SJCRH30 (cell line): ENCODE data around the gene FUT8. TPM values are rescaled to one million over a fixed set of nuclear protein-coding genes. Genes with fewer than 3 reads are reported as not detected.

ENCODE experiments used
- DNase-seq, 2 experiments: peaks; one replicate each; pipeline ENCODE4 v3.0.0-alpha.2; 2015 to 2020
- H3K27ac ChIP-seq: fragments of 250-450 bp; sonication (Bioruptor Pico); 2 replicates; pipeline ENCODE4 v1.5.1; 2020; ENCODE audit warnings: mild to moderate bottlenecking, moderate library complexity
- H3K27me3 ChIP-seq: fragments of 250-450 bp; sonication (Bioruptor Pico); 2 replicates; pipeline ENCODE4 v1.5.1; 2020; ENCODE audit warnings: mild to moderate bottlenecking, moderate library complexity
- H3K36me3 ChIP-seq: fragments of 250-450 bp; sonication (Bioruptor Pico); 2 replicates; pipeline ENCODE4 v1.5.1; 2020; ENCODE audit warnings: mild to moderate bottlenecking, moderate library complexity
- H3K4me1 ChIP-seq: fragments of 250-450 bp; sonication (Bioruptor Pico); 2 replicates; pipeline ENCODE4 v1.5.1; 2020; ENCODE audit warnings: mild to moderate bottlenecking, moderate library complexity
- H3K4me3 ChIP-seq: fragments of 250-450 bp; sonication (Bioruptor Pico); 2 replicates; pipeline ENCODE4 v1.5.1; 2020; ENCODE audit warnings: mild to moderate bottlenecking, moderate library complexity
- H3K9me3 ChIP-seq: fragments of 250-450 bp; sonication (Bioruptor Pico); replicated peaks from 2 replicates; pipeline ENCODE4 v1.5.1; 2020; ENCODE audit warnings: mild to moderate bottlenecking, moderate library complexity
- total RNA-seq: library from RNA; depleted of rRNA; stranded (reverse); fragments of >200 nt; shearing (Covaris generic); gene quantifications from 2 replicates; pipeline ENCODE4 v1.2.3, GENCODE V29; 2014

The FUT8 gene
- total RNA-seq, 1 experiment from 2014 or later, result 11.0 TPM

- H3K36me3 ChIP-seq, result no peaks in the 10 kb centered on the region
- no peaks in the 10 kb centered on the region for H3K27me3 ChIP-seq
- H3K27ac ChIP-seq, result no peak overlapping the region
- H3K4me1 ChIP-seq, result no peaks in the 10 kb centered on the region
- no peak overlapping the region for H3K4me3 ChIP-seq
- DNase-seq, result no peak
- no peaks in the 10 kb centered on the region for H3K9me3 ChIP-seq
These were observed 16.2 kb downstream of the FUT8 start for GRCh38 chr14:65428691-65429090.

DNA sequence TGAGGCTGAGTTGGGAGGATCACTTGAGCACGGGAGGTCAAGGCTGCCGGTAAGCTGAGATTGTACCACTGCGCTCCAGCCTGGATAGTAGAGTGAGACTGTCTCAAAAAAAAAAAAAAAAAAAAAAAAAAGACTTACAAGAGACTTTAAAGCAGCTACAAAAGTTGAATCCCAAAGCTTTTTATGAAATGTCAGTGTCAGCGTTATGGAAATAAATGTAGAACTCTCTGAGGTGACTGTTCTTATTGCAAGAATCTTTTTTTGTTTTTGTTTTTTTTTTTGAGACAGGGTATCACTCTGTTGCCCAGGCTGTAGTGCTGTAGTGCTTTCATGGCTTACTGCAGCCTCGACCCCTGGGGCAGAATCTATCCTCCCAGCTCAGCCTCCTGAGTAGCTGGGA, 17.2 kb downstream of the FUT8 start:
- no peaks in the 10 kb centered on the region for H3K9me3 ChIP-seq
- H3K27ac ChIP-seq, result no peak overlapping the region
- H3K36me3 ChIP-seq, result no peaks in the 10 kb centered on the region
- H3K4me1 ChIP-seq, result no peaks in the 10 kb centered on the region; the same call in 1 of the 2 replicates
- no peak overlapping the region for H3K4me3 ChIP-seq
- H3K27me3 ChIP-seq, result no peaks in the 10 kb centered on the region
- no peak for DNase-seq

DNA sequence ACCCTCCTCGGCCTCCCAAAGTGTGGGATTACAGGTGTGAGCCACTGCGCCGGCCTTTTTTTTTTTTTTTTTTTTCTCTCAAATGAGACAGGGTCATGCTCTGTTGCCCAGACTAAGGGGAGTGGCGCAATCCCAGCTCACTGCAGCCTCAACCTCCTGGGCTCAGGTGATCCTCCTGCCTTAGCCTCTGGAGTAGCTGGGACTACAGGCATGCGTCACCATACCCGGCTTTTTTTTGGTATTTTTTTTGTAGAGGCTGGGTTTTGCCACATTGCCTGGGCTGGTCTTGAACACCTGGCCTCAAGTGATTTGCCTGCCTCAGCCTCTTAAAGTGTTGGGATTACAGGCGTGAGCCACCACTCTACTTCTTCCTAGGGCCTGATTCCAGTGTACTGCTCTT, 18.7 kb downstream of the FUT8 start:
- Histone ChIP-seq H3K36me3 (no peaks in the 10 kb centered on the region), H3K27ac (no peak overlapping the region), H3K9me3 (no peaks in the 10 kb centered on the region), H3K4me3 (no peak overlapping the region), H3K27me3 (no peaks in the 10 kb centered on the region), H3K4me1 (no peaks in the 10 kb centered on the region; the same call in 1 of the 2 replicates)
- DNase-seq, result no peak

DNA sequence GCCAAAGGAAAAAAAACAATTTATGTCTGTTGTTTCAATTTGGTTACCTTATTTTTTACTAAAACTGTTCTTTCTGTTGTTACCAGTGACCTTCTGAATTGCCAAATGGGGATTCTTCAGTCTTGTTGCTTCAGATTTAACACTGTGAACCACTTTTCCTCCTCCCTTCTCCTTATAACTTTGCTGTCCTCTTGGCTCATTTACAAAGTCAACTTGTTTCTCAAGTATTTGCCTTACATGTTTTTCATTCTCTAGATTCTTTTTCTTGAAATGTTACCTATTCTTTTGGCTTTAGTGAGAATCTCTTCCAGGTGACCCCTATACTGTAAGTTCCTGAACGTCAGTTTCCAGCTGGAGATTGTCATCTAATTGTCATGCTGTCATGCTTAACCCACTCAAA, 19.4 kb downstream of the FUT8 start:
- no peak overlapping the region for H3K27ac ChIP-seq
- H3K9me3 ChIP-seq, result no peaks in the 10 kb centered on the region
- no peak for DNase-seq
- H3K4me1 ChIP-seq, result no peaks in the 10 kb centered on the region; the same call in 1 of the 2 replicates
- H3K27me3 ChIP-seq, result no peaks in the 10 kb centered on the region
- no peaks in the 10 kb centered on the region for H3K36me3 ChIP-seq
- H3K4me3 ChIP-seq, result no peak overlapping the region

GRCh38 chr14:65432361-65432948, 19.9 kb downstream of the FUT8 start:
- no peak overlapping the region for H3K4me3 ChIP-seq
- no peak for DNase-seq
- no peaks in the 10 kb centered on the region for H3K9me3 ChIP-seq
- H3K36me3 ChIP-seq, result no peaks in the 10 kb centered on the region
- H3K27ac ChIP-seq, result no peak overlapping the region
- H3K4me1 ChIP-seq, result no peaks in the 10 kb centered on the region; the same call in 1 of the 2 replicates
- H3K27me3 ChIP-seq, result no peaks in the 10 kb centered on the region

GRCh38 chr14:65433157-65433556, 20.6 kb downstream of the FUT8 start:
- no peak overlapping the region for H3K27ac ChIP-seq
- H3K9me3 ChIP-seq, result no peaks in the 10 kb centered on the region
- DNase-seq, result no peak
- H3K36me3 ChIP-seq, result no peaks in the 10 kb centered on the region
- H3K4me3 ChIP-seq, result no peak overlapping the region
- H3K27me3 ChIP-seq, result no peaks in the 10 kb centered on the region
- no peaks in the 10 kb centered on the region; the same call in 1 of the 2 replicates for H3K4me1 ChIP-seq

- Histone ChIP-seq H3K9me3 (no peaks in the 10 kb centered on the region), H3K4me1 (no peaks in the 10 kb centered on the region; the same call in 1 of the 2 replicates), H3K27me3 (no peaks in the 10 kb centered on the region), H3K27ac (no peak overlapping the region), H3K4me3 (no peak overlapping the region), H3K36me3 (no peaks in the 10 kb centered on the region)
- no peak for DNase-seq
These were observed 21.1 kb downstream of the FUT8 start for GRCh38 chr14:65433646-65434045.

DNA sequence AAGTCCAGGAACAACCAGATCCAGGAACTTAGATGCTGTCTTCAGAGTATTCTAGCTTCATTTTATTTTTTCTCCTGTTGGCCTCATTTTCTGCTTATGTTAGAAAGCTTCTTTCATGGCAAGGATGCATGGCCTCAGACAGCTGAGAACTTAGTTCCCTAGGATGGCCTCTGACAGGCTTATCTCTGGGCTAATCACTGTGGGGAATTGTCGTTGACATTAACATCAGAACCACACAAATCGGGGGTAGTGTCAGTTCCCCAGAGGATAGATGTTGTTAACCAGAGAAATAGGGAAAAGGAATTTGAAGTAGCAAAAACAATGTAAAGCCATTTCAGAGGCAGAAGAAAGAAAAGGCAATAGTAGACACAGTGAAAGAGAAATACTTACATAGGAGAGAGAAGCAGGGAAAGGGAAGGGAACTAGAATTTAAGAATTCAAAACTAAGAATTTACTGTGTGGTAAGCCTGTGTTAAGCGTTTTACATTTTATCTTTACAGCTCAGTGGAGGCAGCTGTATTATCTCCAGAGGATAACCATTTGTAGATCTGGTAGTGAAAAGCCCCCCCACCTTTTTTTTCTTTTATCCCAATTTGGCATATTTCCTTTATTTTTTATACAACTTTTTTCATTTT, 21.8 kb downstream of the FUT8 start:
- peak; percentile 2 to 23 for DNase-seq
- no peaks in the 10 kb centered on the region for H3K27me3 ChIP-seq
- H3K36me3 ChIP-seq, result no peaks in the 10 kb centered on the region
- no peak overlapping the region for H3K4me3 ChIP-seq
- H3K4me1 ChIP-seq, result no peaks in the 10 kb centered on the region; the same call in 1 of the 2 replicates
- H3K9me3 ChIP-seq, result no peaks in the 10 kb centered on the region
- no peak overlapping the region for H3K27ac ChIP-seq

GRCh38 chr14:65438266-65438933, 25.9 kb downstream of the FUT8 start:
- no peaks in the 10 kb centered on the region for H3K9me3 ChIP-seq
- H3K27ac ChIP-seq, result no peak overlapping the region
- H3K27me3 ChIP-seq, result no peaks in the 10 kb centered on the region
- no peaks in the 10 kb centered on the region for H3K36me3 ChIP-seq
- no peak overlapping the region for H3K4me3 ChIP-seq
- DNase-seq, result no peak
- no peaks in the 10 kb centered on the region; the same call in 1 of the 2 replicates for H3K4me1 ChIP-seq

- DNase-seq, result no peak
- Histone ChIP-seq H3K4me1 (no peaks in the 10 kb centered on the region; the same call in 1 of the 2 replicates), H3K9me3 (no peaks in the 10 kb centered on the region), H3K36me3 (no peaks in the 10 kb centered on the region), H3K27me3 (no peaks in the 10 kb centered on the region), H3K4me3 (no peak overlapping the region), H3K27ac (no peak overlapping the region)
These were observed 26.6 kb downstream of the FUT8 start for GRCh38 chr14:65439117-65439516.

DNA sequence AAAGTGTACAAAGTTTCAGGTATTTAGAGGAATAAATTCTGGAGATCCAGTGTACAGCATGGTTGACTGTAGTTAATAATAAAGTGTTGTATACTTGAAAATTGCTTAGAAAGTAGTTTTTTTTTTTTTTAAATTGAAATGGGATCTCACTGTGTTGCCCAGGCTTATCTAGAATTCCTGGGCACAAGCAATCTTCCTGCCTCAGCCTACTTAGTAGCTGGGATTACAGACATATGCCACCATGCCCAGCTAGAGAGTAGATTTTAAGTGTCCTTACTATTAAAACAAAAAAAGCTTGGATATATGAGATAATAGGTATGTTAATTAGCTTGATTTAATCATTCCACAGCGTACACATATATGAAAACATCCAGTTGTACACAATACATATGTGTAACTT, 27.7 kb downstream of the FUT8 start:
- DNase-seq, result no peak
- H3K36me3 ChIP-seq, result no peaks in the 10 kb centered on the region
- no peak overlapping the region for H3K27ac ChIP-seq
- H3K4me3 ChIP-seq, result no peak overlapping the region
- H3K9me3 ChIP-seq, result no peaks in the 10 kb centered on the region
- no peaks in the 10 kb centered on the region for H3K4me1 ChIP-seq
- no peaks in the 10 kb centered on the region for H3K27me3 ChIP-seq

DNA sequence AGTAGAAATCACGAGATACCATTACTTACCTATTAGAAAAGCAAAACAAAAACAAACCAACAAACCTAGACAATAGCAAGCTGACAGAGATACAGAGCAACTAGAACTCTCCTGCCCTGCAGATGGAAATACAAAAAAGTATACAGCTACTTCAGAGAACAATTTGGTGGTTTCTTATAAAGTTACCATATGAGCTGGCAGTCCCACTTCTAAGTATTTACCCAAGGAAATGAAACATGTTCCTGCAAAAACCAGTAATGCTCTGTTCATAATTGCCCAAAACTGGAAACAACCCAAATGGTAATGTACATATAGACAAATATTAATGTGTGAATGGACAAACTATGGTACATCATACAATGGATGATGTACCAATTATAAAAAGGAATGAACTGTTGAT, 31.7 kb downstream of the FUT8 start:
- no peak overlapping the region for H3K27ac ChIP-seq
- H3K4me3 ChIP-seq, result no peak overlapping the region
- no peaks in the 10 kb centered on the region for H3K36me3 ChIP-seq

DNA sequence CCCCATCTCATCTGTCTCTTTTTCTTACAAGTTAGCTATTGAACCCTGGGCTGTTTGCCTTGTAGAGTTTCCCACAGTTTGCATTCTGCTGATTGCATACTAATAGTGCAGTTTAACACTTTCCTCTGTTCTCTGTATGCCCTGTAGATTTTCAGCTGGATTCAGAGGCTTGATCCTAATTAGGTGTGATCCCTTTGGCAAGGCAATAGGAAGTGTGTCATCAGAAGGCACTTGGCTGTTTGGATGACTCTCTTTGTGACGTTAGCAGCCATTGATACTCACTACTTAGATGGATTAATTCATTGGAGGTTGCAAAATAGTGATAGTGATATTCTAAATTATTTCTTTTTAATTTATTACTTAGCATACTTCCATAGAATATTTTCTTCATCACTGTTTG, 33.6 kb downstream of the FUT8 start:
- Histone ChIP-seq H3K4me1 (no peaks in the 10 kb centered on the region), H3K27ac (no peak overlapping the region), H3K4me3 (no peak overlapping the region), H3K9me3 (no peaks in the 10 kb centered on the region), H3K36me3 (no peaks in the 10 kb centered on the region), H3K27me3 (no peaks in the 10 kb centered on the region)
- DNase-seq, result no peak

More for the DNA sequence above, 31.7 kb downstream of the FUT8 start:
- no peaks in the 10 kb centered on the region for H3K4me1 ChIP-seq
- H3K9me3 ChIP-seq, result no peaks in the 10 kb centered on the region
- DNase-seq, result no peak
- no peaks in the 10 kb centered on the region for H3K27me3 ChIP-seq

- H3K27ac ChIP-seq, result no peak overlapping the region
- DNase-seq, result no peak
- no peaks in the 10 kb centered on the region for H3K4me1 ChIP-seq
- H3K4me3 ChIP-seq, result no peak overlapping the region
- no peaks in the 10 kb centered on the region for H3K27me3 ChIP-seq
- no peaks in the 10 kb centered on the region for H3K9me3 ChIP-seq
- no peaks in the 10 kb centered on the region for H3K36me3 ChIP-seq
These were observed 37.1 kb downstream of the FUT8 start for GRCh38 chr14:65449647-65450046.

DNA sequence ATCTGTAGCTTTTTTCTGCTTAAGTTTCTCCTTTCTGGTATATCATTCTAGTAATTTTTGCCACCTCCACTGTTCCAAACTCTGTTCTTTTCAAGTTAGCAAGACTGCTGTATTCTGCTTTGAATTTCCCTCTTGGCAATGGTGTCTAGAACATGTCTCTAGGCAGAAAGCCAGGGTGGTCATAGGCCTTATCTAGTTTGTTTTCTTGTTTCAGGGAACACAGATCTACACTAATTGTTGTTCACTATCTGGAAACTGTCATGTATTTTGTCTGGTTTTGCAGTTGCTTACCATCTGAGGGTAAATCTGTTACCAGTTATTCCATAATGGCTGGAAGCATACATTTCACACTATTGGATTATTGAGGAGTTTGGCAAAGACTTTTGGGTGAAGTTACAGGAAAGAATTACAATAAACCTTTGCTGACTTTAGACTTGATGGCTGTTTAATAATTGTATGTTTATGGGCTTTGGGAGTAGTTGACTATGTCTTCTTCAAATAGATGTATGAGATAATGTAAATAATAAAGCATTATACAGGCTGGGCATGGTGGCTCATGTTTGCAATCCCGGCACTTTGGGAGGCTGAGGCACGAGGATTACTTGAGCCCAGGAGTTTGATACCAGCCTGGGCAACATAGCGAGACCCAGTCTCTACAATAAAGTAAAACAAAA, 41.4 kb downstream of the FUT8 start:
- no peaks in the 10 kb centered on the region for H3K27me3 ChIP-seq
- no peaks in the 10 kb centered on the region for H3K36me3 ChIP-seq
- no peaks in the 10 kb centered on the region for H3K9me3 ChIP-seq
- no peak overlapping the region for H3K4me3 ChIP-seq
- DNase-seq, result no peak
- no peak overlapping the region for H3K27ac ChIP-seq
- no peaks in the 10 kb centered on the region for H3K4me1 ChIP-seq
